NCI-H1930 (cell line): Measurements from ENCODE around the gene DNAH10.
A peak's percentile ranks its signal among the peaks of the same experiment; 100 is the strongest.

Experiments used
- DNase-seq, 2 experiments: peaks; one replicate each; lab custom pipeline; 2025; lab: John Stamatoyannopoulos, UW

DNAH10 gene

GRCh38 chr12:123972457-123973401 lies 210.6 kb downstream of the DNAH10 start, which contains the start of the genes CCDC92 and ZNF664:
Gene CCDC92 (minus strand): TSS chr12:123972831. CDS start chr12:123944305, 28,526 bp downstream.
Gene ZNF664 (plus strand): TSS chr12:123973215. CDS start chr12:124012145, 38,930 bp downstream.
- peak; percentile 89 to 99 for DNase-seq

- DNase-seq, result peak in 1 of 2 experiments; percentile 34
Observed at GRCh38 chr12:123973552-123974341, 211.6 kb downstream of the DNAH10 start.

- no peak for DNase-seq
Observed at GRCh38 chr12:123976227-123976826, 214.2 kb downstream of the DNAH10 start.

- no peak for DNase-seq
Observed at GRCh38 chr12:123979566-123979965, 217.5 kb downstream of the DNAH10 start.

GRCh38 chr12:123982269-123982668 lies 220.2 kb downstream of the DNAH10 start:
- no peak for DNase-seq

- DNase-seq, result peak; percentile 13 to 35
Observed at GRCh38 chr12:123983822-123984485, 221.9 kb downstream of the DNAH10 start.

GRCh38 chr12:123984903-123985302 lies 222.8 kb downstream of the DNAH10 start:
- DNase-seq, result no peak
